NCI-H2171 (cell line): Measurements from ENCODE around the gene BABAM2.

Source experiments
- DNase-seq: peaks from one replicate; lab custom pipeline; 2025; lab: John Stamatoyannopoulos, UW

The BABAM2 gene

DNA sequence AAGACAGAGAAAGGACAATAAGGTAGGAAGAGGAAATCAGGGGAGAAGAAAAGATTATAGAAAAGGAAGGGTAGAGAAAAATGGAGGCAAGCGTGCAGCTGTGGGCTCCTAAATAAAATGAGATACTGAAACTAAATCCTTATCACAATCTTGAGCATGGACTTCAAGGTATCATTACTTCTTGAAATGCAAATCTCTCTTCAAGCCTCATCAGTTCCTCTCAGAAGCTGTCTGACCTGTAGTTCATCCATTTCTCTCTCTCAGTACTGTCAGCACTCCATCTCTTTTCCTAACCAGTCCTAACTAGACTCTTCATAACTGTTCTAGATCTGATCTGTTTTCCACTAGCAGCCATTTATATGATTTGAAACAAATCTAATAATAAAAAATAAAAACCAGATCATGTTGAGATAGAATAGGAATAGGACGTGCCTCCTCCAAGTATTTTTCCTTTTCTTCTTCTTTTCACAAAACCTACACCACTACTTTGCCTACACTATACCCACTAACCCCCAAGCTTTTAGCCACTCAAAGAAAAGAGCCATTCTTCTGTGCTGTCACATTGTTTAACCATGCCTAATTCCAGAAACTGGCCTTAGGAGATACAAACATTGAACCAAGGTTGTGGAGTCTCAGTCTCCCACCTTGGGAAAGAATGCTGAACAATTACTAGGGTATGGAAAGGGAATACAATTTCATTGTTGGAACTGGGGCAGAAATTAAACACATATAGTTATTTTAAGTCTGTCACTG lies 21.1 kb downstream of the BABAM2 start:
- no peak for DNase-seq

DNA sequence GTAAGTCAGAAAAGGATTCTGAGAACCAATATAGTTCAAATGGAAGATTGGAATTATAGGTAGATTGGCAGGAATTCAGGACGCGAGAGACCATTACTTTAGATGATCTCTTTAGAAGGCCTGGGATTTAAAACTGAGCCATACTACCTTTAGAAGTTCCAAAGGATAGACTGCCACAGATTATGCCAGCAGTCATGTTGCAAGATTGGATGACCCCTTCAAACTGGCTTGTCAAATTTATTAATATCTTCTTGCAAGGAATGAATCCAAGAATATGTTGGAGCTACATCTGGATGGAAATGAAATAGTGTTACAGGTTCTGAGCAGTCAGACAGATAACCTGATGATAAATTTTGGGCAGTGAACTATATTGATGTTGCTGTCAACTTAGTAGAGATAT lies 22.0 kb downstream of the BABAM2 start:
- DNase-seq, result no peak

DNA sequence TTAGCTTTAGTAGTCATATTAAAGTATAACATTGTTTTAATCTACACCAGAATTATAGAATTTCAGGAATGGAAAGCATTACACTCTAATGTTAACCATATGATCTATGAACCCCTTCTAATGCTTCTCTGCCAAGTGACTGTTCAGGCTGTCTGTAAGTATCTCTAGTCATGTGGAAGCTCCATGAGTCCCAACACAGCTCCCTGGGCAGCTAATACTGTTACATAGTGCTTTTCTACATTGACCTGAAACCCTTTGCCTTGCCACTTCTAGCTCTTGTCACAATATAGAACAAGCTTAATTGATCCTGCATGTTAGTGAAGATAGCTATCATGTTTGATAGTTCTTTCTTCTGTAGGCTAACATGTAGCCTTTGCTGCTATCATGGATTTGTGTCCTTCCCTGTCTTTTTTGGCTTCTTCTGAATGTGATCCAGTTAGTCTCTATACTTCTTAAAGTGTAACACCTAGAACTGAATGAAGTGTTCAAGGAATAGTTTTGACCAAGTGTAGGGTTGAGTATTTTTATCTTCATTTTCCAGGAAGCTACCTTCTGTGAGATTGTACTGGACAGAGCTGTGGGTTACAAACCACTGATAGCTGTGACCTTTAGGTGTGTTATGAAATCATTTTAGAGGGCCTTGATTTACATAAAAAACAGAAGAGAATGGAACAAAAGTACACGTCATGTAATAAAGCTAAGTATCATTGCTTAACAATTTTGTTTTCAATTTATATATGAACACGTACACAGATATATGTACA lies 23.7 kb downstream of the BABAM2 start:
- no peak for DNase-seq

DNA sequence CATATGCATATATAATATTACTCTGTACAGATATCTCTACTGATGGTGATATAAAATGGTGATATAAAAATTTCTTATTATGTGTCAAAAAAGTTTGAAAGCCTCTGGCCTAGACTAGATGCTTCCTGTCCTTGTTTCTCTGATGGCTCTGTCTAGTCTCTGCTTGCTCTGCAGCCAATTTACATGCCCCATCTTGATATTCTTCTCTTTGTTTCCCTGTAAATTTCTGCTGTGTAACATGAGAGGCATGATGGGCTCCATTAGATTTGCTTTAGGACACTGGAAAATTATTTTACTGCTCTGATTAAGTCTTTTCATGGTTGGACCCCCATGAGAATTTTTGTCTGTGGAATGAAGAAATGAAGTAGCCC lies 24.3 kb downstream of the BABAM2 start:
- DNase-seq, result no peak

DNA sequence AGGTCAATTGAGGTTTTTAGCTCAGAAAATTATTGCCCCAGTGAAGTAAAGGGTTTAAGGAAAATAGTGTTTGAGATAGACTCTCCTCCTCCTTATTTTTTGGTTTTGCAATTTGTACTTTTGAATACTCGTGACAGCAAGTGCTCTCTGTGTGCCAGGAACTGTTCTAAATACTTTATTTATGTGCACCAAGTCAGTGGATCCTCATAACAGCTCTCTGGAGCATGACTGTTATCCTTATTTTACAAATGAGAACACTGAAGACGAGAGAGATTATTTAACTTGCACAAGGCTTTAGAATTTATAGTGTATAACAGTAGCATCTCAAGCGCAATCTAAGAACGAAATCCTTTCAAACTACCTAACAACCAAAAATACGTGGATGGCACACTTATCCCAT lies 24.7 kb downstream of the BABAM2 start:
- no peak for DNase-seq

DNA sequence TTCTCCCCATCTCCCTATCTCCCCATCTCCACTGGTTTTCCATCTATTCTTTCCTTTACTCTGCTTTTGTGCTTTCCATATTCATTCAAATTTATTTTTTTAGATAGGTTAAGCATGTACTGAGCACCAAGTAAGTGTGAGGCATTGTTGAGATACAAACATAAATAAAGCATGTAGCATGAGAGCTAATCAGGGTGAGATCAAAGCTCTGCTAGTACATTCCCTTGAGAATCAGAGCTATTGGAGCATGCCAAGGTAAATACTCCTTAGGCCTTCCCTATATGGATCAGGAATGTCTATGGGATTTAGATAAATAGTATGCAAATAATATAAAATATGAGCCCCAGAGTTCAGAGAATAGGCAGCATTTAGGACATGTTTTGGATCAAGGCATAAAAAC lies 25.3 kb downstream of the BABAM2 start:
- DNase-seq, result peak; percentile 45

DNA sequence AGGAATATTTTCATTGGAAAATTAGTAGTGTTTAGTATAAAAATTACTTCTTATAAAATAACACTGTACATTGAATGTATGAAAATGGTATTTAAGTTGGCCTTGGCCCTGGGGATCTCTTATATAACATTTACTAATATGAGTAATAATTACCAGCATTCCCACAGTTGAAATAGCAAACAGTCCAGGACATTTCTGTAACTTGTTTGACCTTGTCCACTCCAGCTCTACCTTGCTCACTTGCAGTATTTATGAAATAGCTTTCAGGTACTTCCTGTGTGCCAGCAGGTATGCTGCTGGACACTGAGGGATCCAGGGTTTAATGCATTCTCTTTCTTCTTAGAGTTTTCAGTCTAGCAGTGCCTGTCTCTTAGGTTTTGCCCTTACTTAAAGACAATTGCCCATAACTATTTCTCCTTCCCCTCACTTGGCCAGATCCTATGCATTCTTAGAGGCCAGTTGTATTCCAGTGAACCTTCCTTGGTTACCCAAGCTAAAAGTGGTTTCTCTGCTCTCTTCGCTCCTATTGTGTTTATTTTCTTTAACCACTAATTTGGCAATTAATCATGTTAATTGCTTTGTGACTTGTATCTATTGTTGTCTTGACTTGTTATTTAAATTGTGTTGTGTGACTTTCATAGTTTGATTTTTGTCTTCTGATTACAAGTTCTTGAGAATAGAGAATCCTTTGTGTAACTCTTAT lies 25.9 kb downstream of the BABAM2 start:
- no peak for DNase-seq

DNA sequence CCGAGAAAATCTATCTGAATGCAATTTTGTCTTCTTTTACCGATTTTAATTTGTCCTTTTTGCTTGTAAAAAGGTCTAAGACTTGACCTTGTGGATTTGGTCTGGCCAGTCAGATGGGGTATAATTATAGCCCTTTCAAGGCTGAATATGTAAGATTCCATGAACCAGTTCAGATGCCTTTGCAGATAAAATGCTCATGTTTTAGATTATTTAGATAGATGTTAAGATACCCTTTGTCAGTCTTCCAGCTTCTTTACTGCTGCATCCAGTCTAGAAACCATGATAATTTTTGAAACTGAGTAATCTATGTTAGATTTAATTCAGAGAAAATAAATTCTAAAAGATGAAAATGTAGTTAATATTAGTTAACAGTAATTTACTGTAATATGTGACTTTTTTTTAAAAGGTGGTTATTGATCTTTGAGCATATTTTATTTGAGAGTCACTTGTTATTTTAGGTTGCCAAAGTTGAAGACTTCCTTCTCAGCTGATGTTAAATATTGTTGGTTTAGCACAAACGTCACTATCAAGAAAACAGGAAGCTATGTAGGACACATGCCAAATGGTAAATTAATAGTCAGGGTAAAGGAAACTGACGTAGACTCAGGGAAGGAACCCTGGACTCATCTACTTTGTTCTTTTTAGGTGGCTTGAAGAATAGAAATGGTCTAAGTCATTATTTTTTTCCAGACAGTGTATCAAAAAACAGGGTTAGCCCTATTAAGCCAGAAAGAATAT lies 29.8 kb downstream of the BABAM2 start:
- no peak for DNase-seq

DNA sequence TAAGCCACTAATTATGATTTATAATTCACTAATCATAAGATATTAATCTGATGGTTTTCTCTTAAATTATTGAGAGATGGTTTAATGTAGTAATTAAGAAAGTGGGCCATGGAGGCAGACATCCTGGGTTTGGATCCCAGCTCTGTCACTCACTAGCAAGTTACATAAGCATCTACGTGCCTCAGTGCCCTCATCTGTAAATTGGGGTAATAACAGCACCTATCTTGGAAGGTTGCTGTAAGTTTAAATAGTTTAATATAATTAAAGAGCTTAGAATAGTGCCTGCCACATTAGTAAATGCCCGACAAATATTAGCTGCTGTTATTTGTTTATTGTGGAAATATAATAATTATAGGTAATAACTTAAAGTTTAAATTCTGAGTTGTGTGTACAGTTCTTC lies 30.9 kb downstream of the BABAM2 start:
- DNase-seq, result no peak

DNA sequence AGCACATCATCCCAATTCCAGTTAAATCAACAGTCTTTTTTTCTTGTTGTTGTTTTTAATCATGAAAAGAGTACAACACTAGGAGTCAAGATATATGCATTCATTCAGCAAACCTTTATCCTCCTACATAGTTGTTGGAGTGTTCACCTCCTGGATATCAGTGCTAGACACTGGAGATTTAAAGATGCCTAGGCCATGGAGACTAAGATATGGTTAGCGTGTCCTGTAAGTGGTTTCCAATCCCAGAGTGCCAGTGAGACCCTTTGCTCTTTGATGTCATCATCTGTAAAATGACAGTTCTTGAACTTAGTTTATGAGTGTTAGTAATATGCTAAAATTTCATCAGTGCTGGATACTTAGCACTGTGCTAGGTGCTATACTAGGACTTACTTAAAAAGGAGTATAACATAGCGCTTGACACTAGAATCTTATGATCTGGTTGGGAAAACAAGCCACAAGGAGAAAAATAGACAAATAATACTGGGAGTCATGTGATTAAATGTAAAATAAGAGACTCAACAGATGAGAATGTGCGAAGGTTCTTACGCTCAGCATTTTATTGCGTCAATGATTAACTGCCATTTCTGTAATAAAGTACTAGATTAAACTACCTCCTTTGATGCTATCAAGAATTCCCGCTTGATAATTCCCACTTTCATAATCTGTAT lies 31.5 kb downstream of the BABAM2 start:
- DNase-seq, result no peak

DNA sequence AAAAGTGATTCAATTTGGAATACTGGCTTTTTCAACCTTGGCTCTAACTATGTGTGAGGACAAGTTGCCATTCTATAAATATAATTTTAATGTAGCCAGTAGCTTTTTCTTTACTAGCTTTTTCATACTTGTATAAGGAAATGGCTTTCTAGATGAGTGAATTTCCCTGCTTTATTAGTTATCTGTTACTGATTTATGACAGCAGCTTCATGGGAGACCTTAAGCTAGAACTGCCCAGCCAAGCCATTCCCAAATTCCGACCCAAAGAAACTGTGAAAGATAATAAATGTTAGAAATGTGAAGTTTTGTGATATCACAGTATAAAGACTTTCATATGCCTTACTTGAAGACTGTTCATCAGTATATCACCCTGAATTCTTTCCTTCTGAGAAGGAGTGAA lies 32.3 kb downstream of the BABAM2 start:
- DNase-seq, result no peak

DNA sequence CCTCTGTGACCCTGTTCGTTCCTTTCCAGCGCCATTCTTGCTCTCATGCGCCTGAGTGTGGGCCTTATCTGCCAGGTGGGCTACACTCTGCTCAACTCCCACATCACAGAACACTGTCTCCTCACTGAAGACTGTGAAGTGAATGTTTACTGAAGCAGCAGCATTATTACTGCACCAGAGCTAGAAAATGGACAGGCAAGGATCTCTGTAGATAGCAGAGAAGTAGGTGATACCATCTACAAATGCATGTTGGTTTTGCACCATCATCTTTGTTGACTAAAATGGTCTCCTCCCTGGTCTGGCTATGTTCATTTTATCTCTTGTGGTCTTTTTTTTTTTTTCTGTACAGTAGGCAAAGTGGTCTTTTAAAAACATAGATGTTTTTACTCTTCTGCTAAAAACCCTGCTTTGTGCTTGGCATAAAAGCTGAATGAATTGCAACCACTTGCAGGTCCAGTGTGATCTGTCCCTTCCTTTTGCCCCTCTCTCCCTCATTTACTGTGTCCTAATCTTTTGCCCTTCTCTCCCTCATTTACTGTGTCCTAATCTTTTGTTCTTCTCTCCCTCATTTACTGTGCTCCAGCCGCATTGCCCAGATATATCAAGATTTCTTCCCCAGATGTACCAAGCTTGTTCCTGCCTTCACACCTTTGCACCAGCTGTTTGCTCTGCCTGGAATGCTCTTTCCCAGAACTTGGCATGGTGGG lies 35.4 kb downstream of the BABAM2 start:
- DNase-seq, result no peak

DNA sequence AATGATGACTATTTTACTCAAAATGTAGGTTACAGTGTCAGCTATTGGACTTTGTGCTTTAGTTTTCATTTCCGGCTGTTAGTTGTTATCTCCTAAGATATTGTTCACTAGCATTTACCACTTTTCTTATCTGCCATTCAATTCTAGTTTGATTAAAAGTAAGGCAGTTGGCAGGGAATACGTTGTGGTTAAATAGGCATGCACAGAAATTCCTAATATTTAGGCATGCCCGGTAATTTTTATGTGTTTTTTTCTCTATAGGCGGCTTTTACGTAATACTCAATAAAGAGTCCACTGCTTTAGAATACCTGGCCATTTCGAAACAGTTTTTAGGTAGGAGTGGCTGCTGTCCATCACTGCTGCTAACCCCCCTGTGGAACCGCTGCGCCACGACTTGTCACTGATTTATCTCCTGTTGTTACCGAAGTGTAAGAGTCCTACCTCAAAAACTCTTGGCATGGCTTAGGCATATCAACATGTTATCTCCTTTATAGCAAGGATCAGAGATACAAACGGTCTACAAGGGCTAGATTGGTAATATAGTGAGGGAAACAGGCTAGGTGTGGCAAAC lies 39.5 kb downstream of the BABAM2 start:
- DNase-seq, result no peak

DNA sequence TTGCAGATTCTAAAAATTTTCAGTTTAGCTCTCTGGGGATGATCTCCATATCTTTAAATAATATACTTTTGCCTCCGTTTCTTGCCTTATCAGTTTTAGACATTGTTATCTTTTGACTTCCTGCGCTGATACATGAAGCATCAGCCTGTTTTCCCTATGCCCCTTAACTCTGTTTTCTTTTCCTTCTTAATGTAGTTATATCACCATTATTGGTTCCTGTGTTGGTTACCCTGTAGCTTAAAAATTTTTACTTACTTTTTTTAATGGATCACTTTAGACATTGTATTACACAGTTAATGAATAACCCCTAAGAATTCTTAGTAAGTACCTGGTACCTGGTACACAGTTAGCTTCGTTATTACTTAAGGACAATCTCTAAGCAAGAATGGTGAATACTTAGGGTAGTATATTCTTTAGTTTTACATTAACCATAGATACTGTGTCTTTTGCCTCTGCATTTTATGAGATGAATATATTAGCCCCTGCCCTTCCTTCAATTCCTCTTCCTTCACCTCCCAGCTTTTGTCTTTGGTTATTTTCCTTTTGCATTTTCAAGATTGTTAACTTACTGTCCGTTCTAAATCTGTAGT lies 40.9 kb downstream of the BABAM2 start:
- DNase-seq, result no peak

DNA sequence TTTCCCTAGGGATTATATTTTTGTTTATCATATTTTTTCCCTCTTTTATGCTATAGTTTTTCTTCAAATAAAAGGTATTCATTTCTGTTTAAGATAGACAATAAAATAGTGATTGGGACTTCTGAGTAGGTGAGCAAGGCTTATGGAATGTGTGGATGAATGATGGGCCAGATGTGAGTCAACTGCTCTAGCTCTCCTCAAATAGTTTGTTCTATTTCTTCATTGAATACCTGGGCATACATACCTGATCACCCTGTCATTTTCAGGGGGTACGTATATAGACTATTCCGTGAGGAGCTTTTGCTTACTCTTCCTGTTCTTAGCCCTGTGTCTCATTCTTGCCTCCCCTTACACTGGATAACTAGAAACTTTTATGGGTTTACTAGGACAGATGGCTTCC lies 41.9 kb downstream of the BABAM2 start:
- DNase-seq, result no peak

DNA sequence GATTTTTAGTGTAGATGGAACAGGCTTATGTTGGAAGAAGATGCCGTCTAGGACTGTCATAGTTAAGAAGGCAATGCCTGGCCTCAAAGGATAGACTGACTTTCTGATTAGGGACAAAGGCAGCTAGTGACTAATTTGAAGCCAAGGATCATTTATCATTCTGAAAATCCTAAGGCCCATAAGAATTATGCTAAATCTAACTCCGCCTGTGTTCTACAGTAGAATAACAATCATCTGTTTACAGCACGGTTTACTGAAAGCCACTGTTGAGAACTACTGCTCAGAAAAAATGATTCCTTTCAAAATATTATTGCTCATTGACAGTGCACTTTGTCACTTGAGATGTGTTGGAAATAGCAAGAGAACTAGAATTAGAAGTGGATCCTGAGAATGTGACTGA lies 44.5 kb downstream of the BABAM2 start:
- no peak for DNase-seq

DNA sequence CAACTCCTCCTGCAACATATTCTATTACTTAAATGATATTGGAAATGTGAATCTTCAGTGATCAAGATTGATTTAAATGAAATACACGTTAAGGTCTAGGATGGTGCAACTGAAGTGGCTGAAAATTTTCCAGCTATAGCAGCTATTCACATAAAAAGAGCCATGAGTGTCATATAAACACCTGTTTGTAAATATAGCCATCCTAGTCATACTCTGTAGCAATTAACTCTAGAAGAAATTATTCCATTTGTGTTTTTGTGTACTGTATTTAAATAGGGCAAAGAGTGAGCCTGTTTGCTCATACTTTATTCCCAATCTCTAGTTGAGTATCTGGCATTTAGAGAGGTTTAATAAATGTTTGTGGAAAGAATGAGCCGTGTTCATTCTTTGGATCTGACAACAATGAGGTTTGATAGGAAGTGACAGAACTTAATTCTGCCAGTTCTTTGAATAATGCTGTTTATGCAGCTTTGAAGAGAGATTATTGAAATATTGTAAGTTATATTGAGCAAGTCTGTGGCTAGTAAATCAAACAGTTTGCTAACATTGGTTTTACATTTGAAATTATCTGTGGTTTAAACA lies 49.7 kb downstream of the BABAM2 start:
- no peak for DNase-seq

DNA sequence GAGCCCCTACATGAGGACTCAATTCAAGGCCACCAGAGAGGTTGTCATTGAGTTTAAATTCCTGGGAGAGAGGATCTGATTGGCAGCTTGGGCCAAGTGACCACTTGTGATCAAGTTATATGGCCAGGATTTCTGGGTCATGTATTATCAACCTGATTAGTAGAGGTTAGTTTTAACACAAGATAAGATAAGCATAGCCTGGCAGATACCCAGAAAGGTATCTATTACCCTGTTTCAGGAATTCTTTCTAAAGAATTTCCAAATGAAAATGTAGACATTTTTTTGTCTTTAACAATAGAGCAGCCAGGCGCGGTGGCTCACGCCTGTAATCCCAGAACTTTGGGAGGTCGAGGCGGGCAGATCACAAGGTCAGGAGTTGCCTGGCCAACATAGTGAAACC lies 50.5 kb downstream of the BABAM2 start:
- no peak for DNase-seq

DNA sequence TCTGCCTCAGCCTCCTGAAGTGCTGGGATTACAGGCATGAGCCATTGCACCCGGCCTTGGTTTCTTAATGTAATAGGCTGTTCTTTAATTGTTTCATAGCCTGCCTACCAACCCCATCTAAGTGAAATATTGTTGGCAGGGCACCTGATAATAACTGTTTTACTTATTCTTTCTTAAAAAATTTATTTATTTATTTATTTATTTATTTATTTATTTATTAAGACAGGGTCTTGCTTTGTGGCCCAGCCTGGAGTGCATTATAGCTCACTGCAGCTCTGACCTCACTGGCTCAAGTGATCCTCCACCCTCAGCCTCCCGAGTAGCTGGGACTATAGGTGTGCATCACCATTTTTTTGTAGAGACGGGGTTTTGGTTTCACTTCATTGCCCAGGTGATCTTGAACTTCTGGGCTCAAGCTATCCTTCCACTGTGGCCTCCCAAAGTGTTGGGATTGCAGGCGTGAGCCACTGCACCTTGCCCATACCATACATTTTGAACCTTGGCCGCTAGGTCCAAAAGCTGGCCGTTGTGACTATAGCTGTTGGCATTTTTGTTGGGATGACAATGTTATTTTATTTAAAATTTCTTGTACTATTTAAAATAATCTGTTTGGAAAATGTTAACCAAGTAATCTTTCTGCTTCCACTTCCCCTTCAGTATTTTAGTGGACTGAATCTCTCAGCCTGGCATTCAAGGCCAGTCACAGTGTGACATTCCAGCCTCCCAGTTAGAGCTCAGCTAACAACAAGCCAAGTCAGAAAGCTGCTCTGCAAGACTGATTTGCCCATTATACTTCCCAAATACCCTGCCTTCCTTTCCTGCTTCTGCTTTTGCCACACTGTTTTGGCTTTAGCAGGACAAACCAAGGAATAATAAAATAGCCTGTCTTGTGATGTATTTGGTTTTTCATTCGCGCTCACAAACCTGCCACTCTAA lies 52.4 kb downstream of the BABAM2 start:
- no peak for DNase-seq
